ENCODE measurements around the gene COL5A1.

COL5A1 gene

GRCh38 chr9:134717924-134718645, 76.5 kb downstream of the COL5A1 start:
- TF ChIP-seq, protein P1, sequence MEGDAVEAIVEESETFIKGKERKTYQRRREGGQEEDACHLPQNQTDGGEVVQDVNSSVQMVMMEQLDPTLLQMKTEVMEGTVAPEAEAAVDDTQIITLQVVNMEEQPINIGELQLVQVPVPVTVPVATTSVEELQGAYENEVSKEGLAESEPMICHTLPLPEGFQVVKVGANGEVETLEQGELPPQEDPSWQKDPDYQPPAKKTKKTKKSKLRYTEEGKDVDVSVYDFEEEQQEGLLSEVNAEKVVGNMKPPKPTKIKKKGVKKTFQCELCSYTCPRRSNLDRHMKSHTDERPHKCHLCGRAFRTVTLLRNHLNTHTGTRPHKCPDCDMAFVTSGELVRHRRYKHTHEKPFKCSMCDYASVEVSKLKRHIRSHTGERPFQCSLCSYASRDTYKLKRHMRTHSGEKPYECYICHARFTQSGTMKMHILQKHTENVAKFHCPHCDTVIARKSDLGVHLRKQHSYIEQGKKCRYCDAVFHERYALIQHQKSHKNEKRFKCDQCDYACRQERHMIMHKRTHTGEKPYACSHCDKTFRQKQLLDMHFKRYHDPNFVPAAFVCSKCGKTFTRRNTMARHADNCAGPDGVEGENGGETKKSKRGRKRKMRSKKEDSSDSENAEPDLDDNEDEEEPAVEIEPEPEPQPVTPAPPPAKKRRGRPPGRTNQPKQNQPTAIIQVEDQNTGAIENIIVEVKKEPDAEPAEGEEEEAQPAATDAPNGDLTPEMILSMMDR (IDR thresholded peaks at IDR 0.05; ENCODE audit: insufficient read depth, low read depth, low read length, missing control alignments): no peak
- no peak overlapping the region for H3K4me3 ChIP-seq (ENCODE audit: low read length)
- DNase-seq (ENCODE audit: low read depth): no peak

DNA sequence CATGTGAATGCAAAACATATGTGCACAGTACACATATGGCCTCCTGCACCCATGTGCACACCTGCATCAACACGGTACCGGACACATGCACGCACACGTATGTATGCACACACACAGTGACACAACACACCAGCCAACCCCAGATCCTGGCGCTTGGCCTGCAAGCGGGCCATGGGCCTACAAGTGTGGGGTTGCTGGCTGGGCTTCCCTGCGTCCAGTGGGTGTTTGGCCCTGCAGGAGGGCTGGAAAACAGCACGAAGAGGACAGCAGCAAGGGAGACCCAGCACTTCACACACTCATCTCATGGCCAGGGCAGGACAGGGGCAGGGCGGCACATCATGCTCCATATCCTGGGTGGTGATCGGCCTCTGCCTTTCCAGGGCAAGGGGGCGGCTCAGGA, 77.7 kb downstream of the COL5A1 start:
- TF ChIP-seq, protein P1 (IDR thresholded peaks at IDR 0.05; ENCODE audit: insufficient read depth, low read depth, low read length, missing control alignments): no peak

DNA sequence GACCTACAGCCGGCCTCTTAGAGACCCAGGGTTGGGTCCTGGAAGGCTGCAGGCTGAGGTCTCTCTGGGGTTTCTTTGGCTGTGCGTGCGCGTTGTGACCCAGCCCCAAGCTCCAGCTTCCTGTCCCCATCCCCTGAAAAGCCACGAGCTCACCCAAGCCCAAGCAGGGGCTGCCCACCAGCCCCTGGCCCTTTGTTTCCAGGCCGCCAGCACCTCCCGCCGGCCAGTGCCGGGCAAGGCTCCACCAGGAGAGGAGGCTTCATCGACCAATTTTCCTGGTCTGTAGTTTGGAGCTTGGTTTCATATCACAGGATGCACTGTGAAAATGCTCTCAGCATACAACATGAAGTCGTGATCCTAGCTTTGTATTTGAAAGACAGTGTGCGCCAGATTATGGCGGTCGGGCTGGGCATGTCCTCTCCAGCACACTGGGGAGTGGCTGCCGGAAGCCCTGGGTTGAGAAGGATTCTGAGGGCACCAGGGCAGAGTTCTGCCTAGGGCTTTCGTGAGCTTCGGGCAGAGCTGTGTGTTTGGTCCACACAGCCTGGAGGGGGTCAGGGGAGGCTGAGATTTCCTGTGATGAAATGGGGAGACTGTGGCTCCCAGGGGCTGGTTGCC, 78.6 kb downstream of the COL5A1 start:
- no peak overlapping the region for H3K4me3 ChIP-seq (ENCODE audit: low read length)
- TF ChIP-seq, protein P1 (IDR thresholded peaks at IDR 0.05; ENCODE audit: insufficient read depth, low read depth, low read length, missing control alignments): no peak
- DNase-seq (ENCODE audit: low read depth): no peak

More for the DNA sequence above, 77.7 kb downstream of the COL5A1 start:
- H3K4me3 ChIP-seq (ENCODE audit: low read length): no peak overlapping the region
- DNase-seq (ENCODE audit: low read depth): no peak

DNA sequence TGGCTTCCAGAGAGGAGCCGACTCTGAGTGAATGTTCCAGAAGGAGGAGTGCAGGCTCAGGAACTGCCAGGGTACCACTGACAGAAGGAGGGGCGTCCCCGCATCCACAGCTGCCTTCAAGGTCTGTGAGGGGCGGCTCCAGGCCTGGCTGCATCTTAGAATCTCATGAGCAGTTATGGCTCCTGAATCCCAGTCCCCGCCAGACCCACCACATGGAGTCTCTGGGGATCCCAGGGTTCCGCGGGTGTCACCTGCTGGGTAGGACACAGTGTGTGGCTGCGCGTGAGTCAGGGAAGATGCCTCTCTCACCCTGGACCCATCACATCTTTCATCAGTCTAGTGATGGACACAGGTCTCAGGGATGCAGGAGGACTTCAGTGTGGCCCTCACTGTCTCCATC, 79.2 kb downstream of the COL5A1 start:
- H3K4me3 ChIP-seq (ENCODE audit: low read length): no peak overlapping the region
- TF ChIP-seq, protein P1 (IDR thresholded peaks at IDR 0.05; ENCODE audit: insufficient read depth, low read depth, low read length, missing control alignments): no peak
- no peak for DNase-seq (ENCODE audit: low read depth)

DNA sequence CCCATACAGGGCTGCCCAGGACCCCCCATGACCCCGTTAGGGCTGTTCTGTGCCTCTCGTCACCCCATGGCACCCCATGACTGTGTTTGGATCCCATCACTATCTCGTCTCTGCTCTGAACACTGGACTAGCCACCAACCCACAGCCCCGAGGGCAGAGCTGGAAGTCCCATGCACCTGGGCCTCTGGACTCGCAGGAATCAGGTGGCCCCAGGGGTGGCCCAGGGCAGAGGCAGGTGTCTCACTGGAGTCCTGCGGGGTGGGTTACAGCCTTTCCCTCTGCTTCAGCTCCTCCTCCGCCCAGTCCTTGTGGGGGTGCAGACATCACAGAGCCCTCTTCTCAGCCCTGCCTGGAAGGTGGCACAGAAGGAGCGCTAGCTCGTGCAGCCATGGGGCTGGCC, 79.7 kb downstream of the COL5A1 start:
- TF ChIP-seq, protein P1 (IDR thresholded peaks at IDR 0.05; ENCODE audit: insufficient read depth, low read depth, low read length, missing control alignments): no peak
- no peak overlapping the region for H3K4me3 ChIP-seq (ENCODE audit: low read length)
- DNase-seq (ENCODE audit: low read depth): no peak

- no peak overlapping the region for H3K4me3 ChIP-seq (ENCODE audit: low read length)
- DNase-seq (ENCODE audit: low read depth): no peak
- TF ChIP-seq, protein P1 (IDR thresholded peaks at IDR 0.05; ENCODE audit: insufficient read depth, low read depth, low read length, missing control alignments): no peak
Observed at GRCh38 chr9:134722120-134722701, 80.6 kb downstream of the COL5A1 start.
